HT-29 (cell line): ENCODE results near the gene UBE2U. TPM values are rescaled to one million over a fixed set of nuclear protein-coding genes. Genes with fewer than 3 reads are reported as not detected.

Source experiments
- DNase-seq: peaks from one replicate; pipeline ENCODE4 v3.0.0-alpha.2; 2015; ENCODE audit warnings: low spot score
- total RNA-seq: library from RNA; depleted of rRNA; stranded (reverse); fragments of >200 nt; shearing (Covaris generic); gene quantifications from 2 replicates; pipeline ENCODE4 v1.2.3, GENCODE V29; 2014; rRNA removed

The UBE2U gene, protein sequence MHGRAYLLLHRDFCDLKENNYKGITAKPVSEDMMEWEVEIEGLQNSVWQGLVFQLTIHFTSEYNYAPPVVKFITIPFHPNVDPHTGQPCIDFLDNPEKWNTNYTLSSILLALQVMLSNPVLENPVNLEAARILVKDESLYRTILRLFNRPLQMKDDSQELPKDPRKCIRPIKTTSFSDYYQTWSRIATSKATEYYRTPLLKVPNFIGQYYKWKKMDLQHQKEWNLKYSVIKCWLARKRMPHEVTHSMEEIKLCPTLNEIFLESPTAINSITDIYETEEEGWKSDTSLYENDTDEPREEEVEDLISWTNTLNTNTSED
- total RNA-seq, result not detected in 2 replicates

DNA sequence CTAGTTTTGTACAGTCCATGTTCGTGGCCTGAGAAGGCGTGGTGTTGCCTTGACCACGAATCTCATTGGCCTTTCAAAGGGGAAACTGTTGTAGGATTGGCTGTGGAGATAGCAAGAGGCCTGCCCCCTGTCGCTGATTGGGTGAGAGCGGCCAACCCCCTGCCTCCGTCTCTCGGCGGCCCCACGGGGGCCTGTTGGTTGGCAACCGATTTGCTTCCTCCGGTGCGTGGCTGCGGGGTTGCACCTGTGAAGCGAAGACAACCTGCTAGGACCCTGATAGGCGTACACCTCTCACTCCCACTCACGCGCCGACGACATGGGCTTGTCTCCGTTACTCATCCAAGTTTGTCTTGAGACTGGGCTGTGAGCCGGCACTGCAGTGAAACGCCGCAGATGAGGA is at the start of gene UBE2U:
UBE2U (plus strand) TSS at position 204 of the 400 bp plus-strand sequence. CDS start 428 bp downstream, outside the sequence.
- no peak for DNase-seq

DNA sequence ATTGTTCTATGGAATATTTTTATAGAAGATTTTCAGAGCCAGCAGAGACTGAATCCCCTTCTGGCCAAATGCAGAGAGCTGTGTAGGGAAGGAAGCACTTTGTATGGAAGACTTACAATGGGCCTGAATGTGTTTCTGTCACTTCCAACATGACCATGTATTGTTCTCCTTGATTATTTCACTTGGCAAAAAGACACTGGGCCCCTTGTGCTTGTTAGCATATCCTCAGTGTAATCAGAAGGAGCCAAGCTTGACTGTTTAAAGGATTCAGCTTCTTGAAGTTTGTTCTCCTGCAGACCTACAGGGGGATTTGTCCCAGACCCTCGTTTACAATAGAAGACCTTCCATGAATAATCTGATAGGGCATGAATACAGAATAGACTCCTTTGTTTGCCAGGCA is 48.1 kb upstream of the UBE2U start:
- DNase-seq, result no peak

DNA sequence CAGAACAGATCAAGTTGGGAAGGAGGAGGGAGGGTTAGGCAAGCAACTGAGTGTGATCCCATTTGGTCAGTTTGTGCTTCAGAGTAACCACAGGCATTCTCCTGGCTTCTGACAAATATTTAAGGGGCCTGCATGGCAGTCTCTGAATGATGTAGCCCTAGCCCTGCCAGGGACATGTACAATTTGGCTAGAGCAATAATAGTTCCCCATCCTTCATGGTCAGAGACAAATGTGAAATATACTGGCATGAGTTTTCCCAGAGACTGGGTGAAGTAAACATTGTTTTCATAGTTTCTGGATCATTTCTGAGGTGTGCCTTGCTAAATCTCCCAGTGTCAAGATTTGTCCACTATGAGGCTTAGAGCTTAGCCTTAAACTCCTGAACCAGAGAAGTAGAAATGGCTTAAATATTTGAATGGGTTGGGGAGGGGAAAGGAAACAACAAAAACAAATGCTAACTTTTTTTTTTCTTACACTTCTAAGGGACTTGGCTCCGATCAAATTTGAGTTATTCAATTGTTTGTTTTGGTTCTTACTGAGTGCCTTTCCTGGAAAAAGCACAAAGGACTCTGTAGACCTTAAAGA is 42.0 kb upstream of the UBE2U start:
- no peak for DNase-seq

DNA sequence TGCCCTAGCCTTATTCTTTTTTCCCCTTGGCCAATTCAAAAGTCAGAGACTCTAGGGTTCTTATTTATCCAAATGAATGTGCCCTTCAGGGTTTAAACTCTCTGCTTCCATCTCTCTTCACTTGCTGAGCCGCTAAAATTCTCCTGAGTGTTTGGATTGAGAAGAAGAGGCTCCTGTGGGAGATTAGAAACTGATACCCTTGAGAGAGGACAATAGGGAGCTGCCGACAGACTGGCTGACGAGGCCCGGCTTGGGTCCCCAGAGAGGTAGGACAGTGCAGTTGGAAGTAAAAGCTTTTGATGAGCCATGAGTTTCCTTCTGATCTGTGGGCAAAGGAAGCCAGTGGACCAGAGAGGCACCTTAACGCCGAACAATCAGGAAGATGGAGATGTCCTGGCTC is 41.3 kb upstream of the UBE2U start:
- DNase-seq, result no peak

DNA sequence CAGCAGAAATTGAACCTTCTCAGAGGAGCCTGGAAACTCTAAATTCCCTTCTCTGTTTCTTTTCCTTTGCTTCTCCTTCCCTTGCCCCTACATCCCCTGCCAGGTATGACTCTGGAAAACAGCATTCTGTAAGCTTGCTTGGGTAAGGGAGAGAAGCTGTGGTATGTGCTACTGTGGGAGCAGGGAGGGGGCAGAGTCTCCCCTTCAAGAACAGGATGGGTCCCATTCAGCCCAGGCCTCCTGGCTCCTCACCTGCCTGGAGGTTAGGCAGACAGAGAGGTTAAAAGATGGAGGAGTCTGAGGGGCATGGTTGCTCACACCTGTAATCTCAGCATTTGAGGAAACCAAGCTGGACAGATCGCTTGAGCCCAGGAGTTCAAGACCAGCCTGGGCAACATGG is 40.6 kb upstream of the UBE2U start:
- no peak for DNase-seq

DNA sequence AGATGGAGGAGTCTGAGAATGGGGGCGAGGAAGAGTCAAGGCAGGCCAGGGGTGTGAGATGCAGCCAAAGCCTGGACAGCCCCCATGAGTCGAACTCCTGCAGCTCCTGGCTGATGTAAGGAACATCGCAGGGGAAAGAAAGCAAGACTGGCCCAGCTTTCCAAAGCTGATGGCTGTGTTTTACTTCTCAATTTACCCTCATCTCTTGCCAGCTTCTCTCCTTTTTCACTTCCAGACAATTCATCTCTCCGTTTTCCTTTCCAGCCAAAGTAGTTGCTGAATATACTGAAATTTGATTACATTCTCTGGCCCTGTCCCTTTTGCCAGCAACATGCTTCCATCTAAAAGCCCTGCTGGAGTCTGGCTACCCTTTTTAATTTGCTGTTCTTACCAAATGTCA is 40.0 kb upstream of the UBE2U start:
- DNase-seq, result no peak

DNA sequence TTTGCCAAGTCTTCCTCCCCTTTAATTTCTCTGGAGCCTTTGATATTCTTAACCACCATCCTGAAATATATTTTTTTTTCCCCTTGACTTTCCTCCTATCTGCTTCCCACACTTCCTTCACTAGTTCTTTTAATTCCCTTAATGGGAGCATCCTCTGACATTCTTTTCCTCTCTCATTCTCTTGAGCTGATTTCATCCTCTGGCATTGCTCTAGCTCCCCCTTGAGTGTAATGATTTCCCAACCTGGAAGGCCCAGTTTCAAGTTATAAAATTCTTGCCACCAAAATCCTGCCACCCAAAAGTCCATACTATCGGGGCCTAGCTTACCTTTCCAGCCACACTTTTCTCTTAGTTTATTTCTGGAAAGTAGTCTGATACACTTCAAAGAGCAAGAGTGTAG is 39.5 kb upstream of the UBE2U start:
- DNase-seq, result peak; percentile 47

DNA sequence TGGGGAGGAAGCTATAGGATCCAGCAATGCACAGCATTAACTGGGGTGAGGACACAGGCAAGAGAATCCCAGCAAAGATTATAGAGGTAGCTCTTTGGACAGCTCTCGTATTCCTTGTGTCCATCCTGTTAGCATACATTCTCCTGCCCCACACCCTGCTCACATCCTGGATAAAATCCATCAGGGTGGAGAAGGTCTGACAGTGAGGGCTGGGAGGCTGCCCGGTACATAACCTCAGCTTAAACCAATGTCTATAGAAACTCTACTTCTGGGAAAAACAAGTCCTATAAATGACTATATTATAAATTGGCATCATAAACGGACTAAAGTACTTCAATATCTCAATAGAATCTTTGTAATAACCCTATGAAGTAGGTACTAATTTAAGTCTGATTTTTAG is 36.8 kb upstream of the UBE2U start:
- DNase-seq, result no peak

DNA sequence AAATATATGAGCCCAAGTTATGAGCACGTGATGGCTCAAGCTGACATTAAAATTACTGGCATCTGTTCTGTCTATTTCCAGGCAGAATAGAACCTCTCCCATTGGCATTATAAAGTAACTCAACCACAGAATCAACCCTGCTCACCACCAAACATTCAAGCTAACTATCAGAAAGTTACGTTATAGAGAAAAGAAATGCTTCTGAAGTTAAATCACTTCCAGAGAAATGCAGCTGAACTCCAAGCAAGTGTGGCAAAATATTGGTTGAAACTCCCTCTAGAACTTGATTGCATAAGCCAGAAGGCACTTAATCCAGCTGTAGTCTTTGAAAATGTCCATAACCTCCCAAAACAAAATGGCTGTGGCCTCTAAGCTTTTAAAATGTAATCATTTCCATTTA is 36.2 kb upstream of the UBE2U start:
- no peak for DNase-seq

DNA sequence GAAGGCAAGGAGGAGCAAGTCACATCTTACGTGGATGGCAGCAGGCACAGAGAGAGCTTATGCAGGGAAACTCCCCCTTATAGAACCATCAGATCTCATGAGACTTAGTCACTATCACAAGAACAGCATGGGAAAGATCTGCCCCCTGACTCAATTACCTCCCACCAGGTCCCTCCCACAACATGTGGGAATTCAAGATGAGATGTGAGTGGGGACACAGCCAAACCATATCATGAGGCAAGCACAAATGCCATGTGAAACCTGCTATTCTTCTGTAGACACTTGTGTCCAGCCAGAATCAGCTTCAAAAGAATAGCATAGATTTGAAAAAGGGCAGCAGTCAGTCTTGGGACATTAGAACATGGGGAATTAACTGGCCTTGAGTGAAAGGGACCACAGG is 32.2 kb upstream of the UBE2U start:
- DNase-seq, result no peak

DNA sequence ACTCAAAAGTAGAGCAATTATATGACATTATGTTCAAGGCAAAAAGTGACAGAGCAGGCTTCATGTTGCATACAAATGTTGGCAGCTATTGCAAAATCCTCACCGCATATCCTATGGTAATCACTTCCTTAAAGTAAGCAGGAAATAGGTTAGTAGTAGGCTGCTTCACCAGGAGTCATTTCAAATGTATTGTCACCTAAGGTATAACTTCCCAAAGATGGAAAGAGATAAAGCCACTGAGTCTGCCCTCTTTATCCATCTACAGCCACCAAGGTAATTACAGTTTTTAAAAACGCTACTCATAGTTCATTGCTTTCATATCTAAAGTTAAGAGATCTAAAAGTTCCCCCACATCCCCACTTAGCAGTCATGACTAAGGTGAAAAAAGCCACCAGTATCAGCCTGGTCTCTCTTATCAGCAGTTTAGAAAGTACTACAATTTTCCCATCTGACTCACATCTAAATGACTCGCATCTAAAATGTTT is 31.6 kb upstream of the UBE2U start:
- DNase-seq, result peak; percentile 67

DNA sequence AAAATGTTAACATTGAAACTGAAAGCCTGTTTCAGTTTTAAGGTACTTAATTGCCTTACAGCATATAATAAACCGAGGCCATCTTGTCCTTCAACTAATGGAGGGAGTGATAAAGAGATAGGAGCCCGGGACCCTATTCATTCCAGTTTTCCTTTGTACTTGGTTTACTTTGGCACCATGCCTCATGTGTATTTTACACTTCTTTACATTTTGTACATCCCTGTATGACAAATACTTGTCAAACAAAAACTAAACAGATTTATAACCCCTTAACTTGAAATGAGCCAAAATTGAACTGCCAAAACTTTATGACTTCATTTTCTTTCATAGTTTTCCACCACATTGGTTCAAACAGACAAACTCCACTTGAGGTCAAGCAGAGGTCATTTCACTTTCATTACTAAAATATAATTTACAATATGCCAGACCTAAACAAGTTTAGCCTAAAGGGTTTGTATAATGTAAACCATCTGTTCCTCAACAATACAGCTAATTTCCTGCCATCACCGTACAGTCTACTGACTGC is 30.9 kb upstream of the UBE2U start:
- peak; percentile 30 for DNase-seq

DNA sequence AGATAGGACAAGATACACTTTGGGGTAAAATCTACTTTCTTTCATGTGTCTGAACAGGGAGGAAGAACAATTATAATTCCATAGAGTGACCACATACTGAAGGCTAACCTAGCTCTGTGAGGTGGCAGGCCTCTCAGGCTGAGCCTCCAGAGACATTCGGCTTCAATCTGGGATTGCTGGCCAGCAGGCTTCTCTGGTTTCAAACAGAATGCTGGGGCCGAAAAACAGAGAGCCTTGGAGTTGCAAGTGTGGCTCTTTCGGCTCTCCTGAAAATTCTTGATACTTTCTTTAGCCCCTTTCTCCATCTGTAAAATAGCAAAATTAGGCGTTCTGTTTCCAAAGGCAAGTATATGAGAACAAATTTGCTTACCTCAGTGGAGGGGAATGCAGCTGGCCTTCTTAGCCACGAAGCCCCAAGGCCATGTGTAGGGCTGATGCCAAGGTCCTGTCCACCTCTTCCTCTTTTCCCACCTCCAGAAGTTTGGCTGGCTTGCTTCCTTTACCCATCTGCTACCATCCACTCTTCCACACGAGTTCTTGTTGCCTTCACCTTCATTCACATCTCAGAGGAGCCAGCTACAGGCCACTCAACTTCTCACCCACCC is 30.0 kb upstream of the UBE2U start:
- DNase-seq, result no peak

DNA sequence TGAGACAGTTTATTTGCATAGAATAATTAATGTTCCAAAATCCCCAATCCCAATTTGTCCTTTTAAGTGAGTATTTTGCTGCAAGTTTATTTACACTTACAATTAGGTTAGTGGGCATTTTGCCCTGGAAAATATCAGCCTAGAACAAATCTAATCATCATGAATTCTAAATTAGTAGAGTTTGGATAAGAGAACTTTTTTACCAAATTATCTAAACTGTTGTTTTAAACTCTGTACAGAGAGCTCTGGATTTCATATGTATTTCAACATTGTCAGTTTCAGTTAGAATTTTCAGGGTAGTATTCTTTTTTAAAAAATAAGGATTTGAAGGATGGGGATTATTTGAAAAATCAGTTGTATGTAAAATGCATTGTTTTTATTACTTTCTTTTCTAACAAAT is 27.8 kb upstream of the UBE2U start:
- DNase-seq, result no peak

DNA sequence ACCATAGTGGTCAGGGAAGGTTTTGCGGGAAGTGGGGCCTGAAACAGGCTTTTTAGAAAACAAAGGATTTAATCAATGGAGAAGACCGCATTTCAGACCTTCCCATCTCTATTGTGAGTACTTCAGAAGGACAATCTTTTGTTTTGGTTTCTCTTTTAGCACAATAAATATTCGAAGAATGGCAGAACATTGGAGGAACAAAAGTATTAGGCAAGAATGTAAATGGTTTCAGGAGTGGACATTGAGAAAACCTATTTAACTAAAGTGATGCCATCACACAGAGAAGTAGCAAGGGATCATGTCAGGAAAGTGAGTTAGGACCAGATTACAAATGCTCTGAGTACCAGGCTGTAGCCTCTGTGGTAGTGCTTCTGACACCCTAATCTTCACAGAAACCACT is 26.8 kb upstream of the UBE2U start:
- no peak for DNase-seq

DNA sequence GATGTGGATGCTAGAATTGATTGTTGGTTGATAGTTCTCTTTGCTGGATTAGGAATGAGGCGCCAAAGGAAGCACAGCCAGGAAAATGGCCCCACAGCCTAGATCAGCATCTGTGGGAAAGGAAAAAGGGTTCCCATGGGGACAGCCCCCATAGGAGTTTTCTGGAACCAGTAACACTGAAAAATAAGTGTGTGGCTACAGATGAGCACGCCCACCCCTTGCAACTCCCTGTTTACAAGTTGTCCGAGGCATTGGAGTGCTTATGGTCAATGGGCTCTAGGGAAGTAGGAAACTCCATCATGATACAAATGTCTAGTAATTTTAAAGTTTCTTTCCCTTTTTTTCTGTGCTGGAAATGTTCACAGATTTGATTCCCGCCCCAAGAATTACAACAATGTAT is 23.8 kb upstream of the UBE2U start:
- no peak for DNase-seq

DNA sequence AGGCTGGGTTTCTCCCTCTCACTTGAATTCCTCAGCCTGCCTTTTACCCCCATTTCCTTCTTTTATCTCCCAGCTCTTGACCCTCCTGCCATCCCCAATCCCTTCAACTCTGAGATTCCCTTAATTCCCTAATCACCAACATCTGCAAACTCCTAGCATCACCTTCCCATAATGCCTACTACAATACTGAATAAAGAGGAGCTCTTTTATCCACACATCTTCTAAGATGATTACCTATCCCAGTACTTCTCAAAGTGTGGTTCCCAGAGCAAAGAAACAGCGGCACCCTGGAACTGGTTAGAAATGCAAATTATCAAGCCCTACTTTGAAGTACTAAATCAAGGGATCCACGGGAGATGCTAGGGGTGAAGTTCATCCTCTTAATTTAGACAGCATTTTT is 21.2 kb upstream of the UBE2U start:
- no peak for DNase-seq

DNA sequence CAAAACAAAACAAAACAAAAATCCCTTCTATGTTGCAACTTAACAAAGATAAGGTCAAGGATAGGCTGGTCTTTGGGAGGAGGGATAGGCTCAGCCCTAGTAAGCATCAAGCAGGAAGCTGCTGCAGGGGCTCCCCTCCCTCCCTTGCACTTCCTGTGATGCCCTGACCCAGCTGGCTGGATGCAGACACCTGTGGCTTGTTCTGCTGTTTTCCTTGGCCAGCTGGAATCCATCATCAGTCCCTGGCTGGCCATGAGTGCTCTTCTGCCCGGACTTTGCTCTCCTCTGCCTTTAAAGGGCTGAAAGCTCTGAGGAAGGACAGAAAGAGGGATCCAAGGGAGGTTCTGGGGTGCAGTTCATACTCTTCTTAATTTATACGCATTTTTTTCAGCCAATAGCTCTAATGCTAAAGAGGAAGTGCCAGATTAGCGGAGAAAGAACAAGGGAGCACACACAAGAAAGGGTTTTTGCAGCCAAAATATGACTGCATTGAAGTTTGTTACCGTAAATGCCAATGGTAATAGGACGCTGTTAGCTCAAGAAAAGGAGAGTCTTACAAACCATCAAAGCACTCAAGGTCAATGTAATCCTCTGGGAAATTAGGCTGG is 19.9 kb upstream of the UBE2U start:
- DNase-seq, result peak; percentile 5

DNA sequence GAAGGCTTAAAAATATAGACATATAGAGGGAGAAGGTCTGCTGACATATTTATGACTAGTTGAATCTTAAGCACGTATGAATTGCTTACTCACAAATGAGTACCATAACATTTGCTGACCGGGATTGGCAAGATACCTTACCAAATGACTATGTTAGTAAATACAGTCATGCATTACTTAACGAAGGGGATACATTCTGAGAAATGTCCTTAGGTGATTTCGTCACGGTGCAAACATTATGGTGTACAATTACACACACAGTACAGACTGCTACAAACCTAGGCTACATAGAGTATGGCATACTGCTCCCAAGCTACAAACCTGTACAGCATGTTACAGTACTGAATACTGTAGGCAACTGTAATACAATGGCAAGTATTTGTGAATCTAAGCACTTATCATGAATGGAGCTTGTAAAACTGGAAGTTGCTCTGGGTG is 19.4 kb upstream of the UBE2U start:
- no peak for DNase-seq

DNA sequence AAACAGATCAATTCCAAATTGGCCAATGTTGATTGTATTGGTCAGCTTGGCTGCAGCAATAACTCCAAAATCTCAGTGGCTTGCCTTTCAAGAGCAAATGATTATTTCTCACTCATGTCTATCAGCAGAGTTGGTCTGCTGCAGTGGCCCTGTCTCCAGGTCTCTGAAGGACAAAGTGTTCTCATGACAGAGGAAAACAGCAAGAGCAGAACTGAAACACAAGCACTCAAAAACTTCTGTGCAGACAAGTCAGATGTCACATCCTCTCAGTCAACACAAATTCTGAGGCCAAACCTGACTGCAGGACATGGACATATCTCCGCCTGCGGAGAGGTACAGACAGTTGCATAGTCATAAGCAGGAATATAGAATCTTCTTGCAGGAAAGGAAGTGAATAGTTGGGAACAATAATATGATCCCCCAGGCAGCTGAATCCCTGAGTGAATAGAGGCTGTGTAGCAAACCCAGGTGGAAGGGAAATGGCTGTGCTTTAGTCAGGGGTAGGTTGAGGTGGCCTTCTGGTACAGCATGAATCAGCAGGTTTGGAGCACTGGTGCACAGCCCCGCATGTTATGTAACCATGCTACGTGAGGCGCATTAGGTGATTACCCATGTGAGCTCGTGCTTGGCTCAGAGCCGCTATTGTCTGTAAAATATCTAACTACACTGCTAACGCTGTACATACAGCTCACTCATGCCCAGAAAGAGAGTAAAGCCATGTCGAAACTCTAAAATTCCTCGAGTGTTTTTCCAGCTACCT is 17.1 kb upstream of the UBE2U start:
- DNase-seq, result no peak

DNA sequence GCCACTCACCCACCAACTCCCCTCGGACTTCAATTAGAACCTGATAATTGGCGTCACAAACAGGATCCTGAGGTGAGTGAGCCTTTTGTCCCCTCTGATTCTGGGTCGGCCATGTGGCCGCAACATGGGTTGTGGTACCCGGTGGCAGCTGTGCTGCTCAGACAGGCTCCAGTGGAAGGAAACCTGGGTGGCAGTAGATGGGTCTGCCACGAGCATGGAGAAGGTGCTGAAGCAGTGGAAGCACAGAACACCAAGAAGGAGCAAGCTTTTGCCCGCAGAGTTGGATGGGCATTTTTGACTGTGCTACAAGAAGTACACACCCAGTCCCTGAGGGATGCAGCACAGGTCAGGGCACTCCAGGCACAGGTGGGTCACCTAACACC is 16.5 kb upstream of the UBE2U start:
- DNase-seq, result no peak

DNA sequence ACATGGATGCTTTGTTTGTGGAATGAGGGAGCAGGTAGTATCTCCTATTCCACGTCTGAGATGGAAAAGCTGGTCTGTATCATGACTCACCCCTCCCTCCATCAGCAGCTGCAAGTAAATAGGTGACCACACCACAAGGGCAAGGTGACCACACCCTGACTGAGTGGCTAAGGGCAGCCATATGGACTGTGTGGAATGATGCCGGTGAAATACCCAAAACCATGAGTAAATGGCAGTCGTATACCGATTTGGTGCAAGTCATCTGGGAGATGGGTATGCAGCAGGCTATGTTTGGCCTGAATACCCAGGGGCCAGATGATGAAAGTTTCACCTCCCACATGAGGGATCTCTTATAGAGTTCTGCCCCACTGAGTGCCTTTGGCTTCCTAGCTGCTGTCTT is 15.8 kb upstream of the UBE2U start:
- DNase-seq, result no peak
